Cardiac fibroblast (primary cell): ENCODE measurements around the gene OVCH2.

ENCODE experiments used
- DNase-seq, 2 donors: peaks; one replicate each; pipeline versions ENCODE4 v3.0.0 to v3.0.0-alpha.2; 2010; ENCODE audit warnings: low read depth in 2 of 2
- H3K4me3 ChIP-seq, 2 donors: replicated peaks in 1 of 2; 1 replicate in 1 of 2; 2 replicates in 1 of 2; pipeline ENCODE4 v1.5.1; 2011; ENCODE audit warnings: low read depth in 2 of 2, low read length in 2 of 2, mild to moderate bottlenecking in 2 of 2, moderate library complexity in 1 of 2
- CTCF ChIP-seq: IDR thresholded peaks from one replicate; pipeline ENCODE4 v1.5.1; 2011; ENCODE audit warnings: low read depth, mild to moderate bottlenecking, low read length, inconsistent platforms

The OVCH2 gene

GRCh38 chr11:7672276-7672959, 33.9 kb downstream of the OVCH2 start:
- no peak overlapping the region for H3K4me3 ChIP-seq

GRCh38 chr11:7671347-7672215, 34.7 kb downstream of the OVCH2 start:
- TF ChIP-seq CTCF: no peak
- DNase-seq: no peak
- no peak overlapping the region for H3K4me3 ChIP-seq

More at GRCh38 chr11:7672276-7672959, 33.9 kb downstream of the OVCH2 start:
- no peak for DNase-seq
- no peak for TF ChIP-seq CTCF

- H3K4me3 ChIP-seq: no peak overlapping the region
- TF ChIP-seq CTCF: no peak
- no peak for DNase-seq
These were observed 35.6 kb downstream of the OVCH2 start for GRCh38 chr11:7670641-7671040.

GRCh38 chr11:7668911-7669310, 37.4 kb downstream of the OVCH2 start:
- no peak overlapping the region for H3K4me3 ChIP-seq
- TF ChIP-seq CTCF: no peak
- DNase-seq: peak in 1 of 2 donors; percentile 82

GRCh38 chr11:7668464-7668863, 37.8 kb downstream of the OVCH2 start:
- no peak for TF ChIP-seq CTCF

GRCh38 chr11:7667460-7667859, 38.8 kb downstream of the OVCH2 start:
- no peak overlapping the region for H3K4me3 ChIP-seq
- DNase-seq: peak in 1 of 2 donors; percentile 22
- TF ChIP-seq CTCF: no peak

More at GRCh38 chr11:7668464-7668863, 37.8 kb downstream of the OVCH2 start:
- H3K4me3 ChIP-seq: no peak overlapping the region
- DNase-seq: no peak
